Astrocyte of the cerebellum (primary cell): Measurements from ENCODE around the gene LIPM.

Source experiments
- DNase-seq: peaks from one replicate; pipeline ENCODE4 v3.0.0-alpha.2; 2011; ENCODE audit warnings: low read depth
- H3K4me3 ChIP-seq: 2 replicates; pipeline ENCODE4 v1.5.1; 2011; ENCODE audit warnings: mild to moderate bottlenecking, low read depth, low read length, moderate library complexity
- CTCF ChIP-seq: IDR thresholded peaks from 2 replicates; pipeline ENCODE4 v1.5.1; 2012; ENCODE audit warnings: low read length, low read depth, moderate library complexity, mild to moderate bottlenecking; ENCODE audit errors: missing control alignments
- in situ Hi-C: cut with HindIII; loops from 2 replicates; pipeline ENCODE4 v1.10.0; 2017; ENCODE audit warnings: low sequenced_read_pairs

The LIPM gene

GRCh38 chr10:88852327-88852726 is 49.8 kb downstream of the LIPM start:
- no peak for DNase-seq
- in situ Hi-C loops: no loop called here
- TF ChIP-seq CTCF: no peak

GRCh38 chr10:88853155-88853881 is 50.8 kb downstream of the LIPM start:
- TF ChIP-seq CTCF: no peak
- in situ Hi-C loops: no loop called here
- DNase-seq: no peak
- no peak overlapping the region for H3K4me3 ChIP-seq

More at GRCh38 chr10:88852327-88852726, 49.8 kb downstream of the LIPM start:
- H3K4me3 ChIP-seq: no peak overlapping the region

GRCh38 chr10:88854684-88855083 is 52.2 kb downstream of the LIPM start:
- H3K4me3 ChIP-seq: no peak overlapping the region
- in situ Hi-C loops: no loop called here
- TF ChIP-seq CTCF: no peak
- no peak for DNase-seq

- in situ Hi-C loops: no loop called here
- no peak for DNase-seq
- TF ChIP-seq CTCF: no peak
- no peak overlapping the region for H3K4me3 ChIP-seq
Measured at GRCh38 chr10:88857831-88858230, 55.3 kb downstream of the LIPM start.

GRCh38 chr10:88858491-88858890 is 56.0 kb downstream of the LIPM start:
- DNase-seq: no peak
- TF ChIP-seq CTCF: no peak
- in situ Hi-C loops: no loop called here
- H3K4me3 ChIP-seq: no peak overlapping the region

GRCh38 chr10:88861036-88861435 is 58.5 kb downstream of the LIPM start:
- no peak overlapping the region for H3K4me3 ChIP-seq
- no peak for DNase-seq
- TF ChIP-seq CTCF: no peak
- in situ Hi-C loops: no loop called here
